Right lobe of liver (tissue), 6 donors: ENCODE data around the gene PRAMEF7. TPM values are rescaled to one million over a fixed set of nuclear protein-coding genes. Genes with fewer than 3 reads are reported as not detected.
"Not testable (repeated sequence)": the region's sequence is repeated elsewhere in the genome, so short reads cannot be mapped to it uniquely, and the experiment has no call there.

Experiments
- ATAC-seq, 4 donors: fragments of 200-7000 bp; cut with Tn5 transposase; one replicate each; pipeline ENCODE4 v1.9.1; 2020; ENCODE audit warnings: mild to moderate bottlenecking in 4 of 4, moderate library complexity in 4 of 4
- DNase-seq, 3 donors: peaks; one replicate each; pipeline ENCODE4 v3.0.0-alpha.2; 2020
- H3K27ac ChIP-seq, 3 donors: fragments of 200-600 bp; one replicate each; pipeline ENCODE4 v1.8.0; 2022
- H3K27me3 ChIP-seq, 2 donors: fragments of 200-600 bp; one replicate each; pipeline ENCODE4 v1.8.0; 2022
- H3K36me3 ChIP-seq, 4 donors: fragments of 200-600 bp; sonication (generic) in 1 of 4; one replicate each; pipeline versions ENCODE4 v1.5.1 to v1.8.0; 2017 to 2022; ENCODE audit warnings: control low read depth in 1 of 4
- H3K4me1 ChIP-seq, 4 donors: fragments of 200-600 bp; sonication (generic) in 1 of 4; one replicate each; pipeline versions ENCODE4 v1.5.1 to v1.8.0; 2017 to 2022; ENCODE audit warnings: control low read depth in 1 of 4
- H3K4me3 ChIP-seq, 3 donors: fragments of 200-600 bp; one replicate each; pipeline ENCODE4 v1.8.0; 2022
- H3K9me3 ChIP-seq, 4 donors: fragments of 200-600 bp; sonication (generic) in 1 of 4; one replicate each; pipeline versions ENCODE4 v1.5.1 to v1.8.0; 2017 to 2022; ENCODE audit warnings: control low read depth in 1 of 4
- WGBS: methylation state at CpG from one replicate; pipeline ENCODE4 v1.1.6; 2018; ENCODE audit warnings: low coverage, low lambda C conversion rate; ENCODE audit not compliant: insufficient coverage; ENCODE audit errors: missing lambda C conversion rate; 5-methylcytosine and 5-hydroxymethylcytosine counted together
- intact Hi-C, 2 donors: fragments of 100-400 bp; cut with DNase I; formaldehyde crosslinking; loops; one replicate each; pipeline versions ENCODE4 v1.11.2 to v1.14.1; 2022
- long read RNA-seq: library from polyadenylated mRNA; unstranded; transcript quantifications from one replicate; pipeline ENCODE4 v2.0.0, GENCODE V29; 2019
- total RNA-seq, 6 experiments: library from RNA; depleted of rRNA in 2 of 6; stranded (reverse); fragments of >200 nt in 2 of 6; fragmentation: NEBNext Ultra II Directional in 3 of 6; extraction: Animal tissue kit (Norgen Biotek cat#: 25700) in 3 of 6; gene quantifications; one replicate each; pipeline versions ENCODE4 v1.1.0 to v1.2.4, GENCODE V29; 2016 to 2023
- TF ChIP-seq, protein P1 (sequence below), 4 donors: fragments of 200-600 bp in 3 of 4; fragments of 450-650 bp in 1 of 4; IDR thresholded peaks; one replicate each; pipeline versions ENCODE4 v1.5.1 to v1.8.0; 2016 to 2022; ENCODE audit warnings: antibody characterized with exemption in 4 of 4, mild to moderate bottlenecking in 2 of 4
- donor health status: DM: no; HTN: yes; CAD: no.
- donor health status: DM: no; HTN: no; CAD: no.
- donor health status: DM: no; HTN: no; CAD: no.
- donor health status: DM: no; HTN: yes; CAD: no.
- donor health status: DM: no; HTN: yes; CAD: no.

Gene PRAMEF7
- total RNA-seq: under 1 TPM in 1 of 6 experiments, not detected in 5; 0.16 TPM
- long read RNA-seq: 0 reads

DNA sequence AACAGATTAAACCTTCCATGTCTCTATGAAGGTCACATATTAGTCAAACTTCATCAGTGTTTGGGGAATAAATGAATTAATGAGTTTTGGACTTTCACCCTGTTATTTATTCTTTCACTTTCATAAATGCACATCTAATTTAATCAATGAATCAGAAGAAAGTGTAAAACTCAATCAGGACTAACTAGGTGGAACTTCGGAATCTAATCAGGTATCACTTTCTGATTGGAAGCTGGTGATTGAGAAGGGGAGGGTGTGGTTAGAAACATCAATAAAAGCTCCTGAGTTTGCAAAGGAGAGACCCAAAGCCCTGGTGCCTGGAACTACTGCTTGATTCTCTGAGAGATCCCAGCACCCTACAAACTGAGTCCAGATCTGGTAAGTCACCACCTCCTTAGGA lies at the start of gene PRAMEF7:
PRAMEF7 (plus strand) TSS at position 301 of the 400 bp plus-strand sequence. CDS start 1,083 bp downstream, outside the sequence.
- H3K4me3 ChIP-seq, intact Hi-C loops, H3K27me3 ChIP-seq, DNase-seq, H3K4me1 ChIP-seq, H3K27ac ChIP-seq, ATAC-seq, H3K36me3 ChIP-seq, H3K9me3 ChIP-seq: not testable (repeated sequence)
- WGBS: no CpG with 5 or more reads among the region's 1 CpG

DNA sequence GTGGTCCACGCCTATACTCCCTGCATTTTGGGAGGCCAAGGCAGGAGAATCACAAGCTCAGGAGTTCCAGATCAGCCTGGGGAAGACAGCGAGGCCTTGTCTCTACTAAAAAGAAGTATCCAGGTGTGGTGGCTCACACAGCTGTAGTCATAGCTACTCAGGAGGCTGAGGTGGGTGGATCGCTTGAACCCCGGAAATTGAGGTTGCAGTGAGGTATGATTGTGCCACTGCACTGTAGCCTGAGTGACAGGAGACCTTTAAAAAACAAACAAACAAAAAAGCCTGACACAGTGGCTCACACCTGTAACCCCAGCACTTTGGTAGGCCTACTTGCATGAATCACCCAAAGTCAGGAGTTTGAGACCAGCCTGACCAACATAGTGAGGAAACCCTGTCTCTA lies 38.0 kb upstream of the PRAMEF7 start:
- DNase-seq, H3K36me3 ChIP-seq, H3K4me3 ChIP-seq, ATAC-seq, H3K27me3 ChIP-seq, intact Hi-C loops, H3K9me3 ChIP-seq, H3K27ac ChIP-seq, H3K4me1 ChIP-seq: not testable (repeated sequence)
- WGBS: 69% methylated on average over 3 of the region's 4 CpGs

DNA sequence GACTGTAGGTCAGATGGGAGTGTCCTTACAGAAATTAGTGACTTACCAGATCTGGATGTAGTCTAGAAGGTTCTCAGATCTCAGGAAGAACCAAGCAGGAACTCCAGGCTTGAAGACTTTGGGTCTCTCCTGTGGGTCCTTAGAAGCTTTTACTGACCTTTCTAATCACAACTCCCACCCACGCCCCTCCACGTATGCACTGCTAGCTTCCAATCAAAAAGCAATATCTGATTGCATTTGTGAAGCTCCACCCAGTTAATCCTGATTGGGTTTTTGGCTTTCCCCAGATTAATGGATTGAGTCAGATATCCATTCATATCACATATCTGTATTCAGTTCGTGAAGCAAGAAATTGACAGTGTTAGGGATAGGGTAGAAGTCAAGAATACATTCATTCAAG lies 30.3 kb upstream of the PRAMEF7 start, which contains the start of gene PRAMEF4:
PRAMEF4 (minus strand) TSS at position 101 of the 400 bp plus-strand sequence. CDS start 2,807 bp downstream, outside the sequence.
- H3K36me3 ChIP-seq, H3K4me1 ChIP-seq, DNase-seq, H3K27ac ChIP-seq, H3K4me3 ChIP-seq, intact Hi-C loops, ATAC-seq, H3K9me3 ChIP-seq, H3K27me3 ChIP-seq: not testable (repeated sequence)
- 83% methylated on average over 1 of the region's 3 CpGs for WGBS

DNA sequence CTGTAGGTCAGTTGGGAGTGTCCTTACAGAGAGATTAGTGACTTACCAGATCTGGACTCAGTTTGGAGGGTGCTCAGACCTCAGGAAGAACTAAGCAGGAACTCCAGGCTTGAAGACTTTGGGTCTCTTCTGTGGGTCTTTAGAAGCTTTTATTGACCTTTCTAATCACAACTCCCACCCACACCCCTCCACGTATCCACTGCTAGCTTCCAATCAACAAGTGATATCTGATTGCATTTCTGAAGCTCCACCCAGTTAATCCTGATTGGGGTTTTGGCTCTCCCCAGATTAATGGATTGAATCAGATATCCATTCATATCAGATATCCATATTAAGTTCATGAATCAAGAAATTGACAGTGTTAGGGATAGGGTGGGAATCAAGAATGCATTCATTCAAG lies 18.2 kb upstream of the PRAMEF7 start, which contains the start of gene PRAMEF10:
PRAMEF10 (minus strand) TSS at position 101 of the 400 bp plus-strand sequence. CDS start 2,423 bp downstream, outside the sequence.
- not testable (repeated sequence) for ATAC-seq, DNase-seq, H3K4me3 ChIP-seq

DNA sequence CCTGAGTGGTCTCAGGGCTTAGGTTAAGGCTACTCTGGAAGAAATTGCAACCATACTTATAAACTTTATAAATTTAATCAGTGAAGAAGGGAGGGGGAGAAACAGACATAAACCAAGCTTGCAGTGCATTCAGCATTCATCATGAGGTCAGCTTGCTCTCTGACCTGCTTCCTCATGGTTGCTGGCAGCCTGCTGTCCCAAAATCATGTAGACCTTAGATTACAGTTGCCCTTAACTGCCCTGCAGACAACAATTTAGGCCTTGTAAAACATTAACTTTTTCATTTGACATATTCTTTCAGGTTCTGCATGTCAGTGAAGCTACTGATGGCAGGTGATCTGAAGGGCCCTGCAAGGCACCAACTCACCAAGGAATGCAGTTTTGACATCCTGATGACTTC lies 17.2 kb upstream of the PRAMEF7 start:
- H3K27ac ChIP-seq: peak overlapping the region in 1 of 3 donors; percentile 60
- H3K4me3 ChIP-seq, H3K4me1 ChIP-seq, DNase-seq, intact Hi-C loops, H3K9me3 ChIP-seq, H3K36me3 ChIP-seq, H3K27me3 ChIP-seq: not testable (repeated sequence)
- ATAC-seq: peak; percentile 43 to 63 (median 59)

More for the DNA sequence above, 18.2 kb upstream of the PRAMEF7 start, which contains the start of gene PRAMEF10:
- H3K27ac ChIP-seq: peak within 1 kb of the TSS in 1 of 3 donors; percentile 60
- H3K27me3 ChIP-seq, H3K4me1 ChIP-seq, intact Hi-C loops, H3K36me3 ChIP-seq, H3K9me3 ChIP-seq: not testable (repeated sequence)
- no CpG with 5 or more reads among the region's 1 CpG for WGBS

DNA sequence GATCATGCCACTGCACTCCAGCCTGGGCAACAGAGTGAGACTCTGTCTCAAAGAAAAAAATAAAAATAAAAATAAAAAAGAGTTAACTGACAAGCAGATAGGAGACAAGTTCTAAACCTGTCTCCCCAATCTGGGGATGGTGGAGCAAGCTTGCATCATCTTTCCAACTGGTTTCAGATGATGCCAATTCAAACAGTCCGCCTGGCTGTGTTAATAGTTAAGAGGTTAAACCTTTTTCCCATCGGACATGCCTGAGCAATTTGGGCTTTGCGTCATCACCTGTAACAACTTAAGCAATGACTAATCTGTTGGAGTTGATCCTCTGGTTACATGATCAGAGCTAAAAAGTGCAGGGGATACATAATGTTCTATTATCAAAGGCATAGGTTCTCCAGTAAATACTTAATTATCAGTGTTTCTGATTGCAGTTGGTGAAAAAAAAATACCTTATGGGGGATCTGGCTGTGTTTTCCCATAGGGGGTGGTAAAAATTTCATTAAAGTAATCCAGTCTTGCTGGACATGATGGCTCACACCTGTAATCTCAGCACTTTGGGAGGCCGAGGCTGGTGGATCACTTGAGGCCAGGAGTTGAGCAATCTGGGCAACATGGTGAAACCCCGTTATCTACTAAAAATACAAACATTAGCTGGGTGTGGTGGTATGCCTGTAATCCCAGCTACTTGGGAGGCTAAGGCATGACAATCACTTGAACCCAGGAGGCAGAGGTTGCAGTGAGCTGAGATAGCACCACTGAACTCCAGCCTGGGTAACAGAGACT lies 12.4 kb upstream of the PRAMEF7 start:
- H3K9me3 ChIP-seq, H3K27me3 ChIP-seq, intact Hi-C loops, H3K36me3 ChIP-seq, H3K4me1 ChIP-seq, H3K4me3 ChIP-seq: not testable (repeated sequence)
- ATAC-seq: peak; percentile 96 to 99 (median 98)
- peak in 2 of 3 donors; percentile 23 to 79 for DNase-seq
- WGBS: no CpG with 5 or more reads among the region's 5 CpGs
- H3K27ac ChIP-seq: peak overlapping the region in 1 of 3 donors; percentile 37

DNA sequence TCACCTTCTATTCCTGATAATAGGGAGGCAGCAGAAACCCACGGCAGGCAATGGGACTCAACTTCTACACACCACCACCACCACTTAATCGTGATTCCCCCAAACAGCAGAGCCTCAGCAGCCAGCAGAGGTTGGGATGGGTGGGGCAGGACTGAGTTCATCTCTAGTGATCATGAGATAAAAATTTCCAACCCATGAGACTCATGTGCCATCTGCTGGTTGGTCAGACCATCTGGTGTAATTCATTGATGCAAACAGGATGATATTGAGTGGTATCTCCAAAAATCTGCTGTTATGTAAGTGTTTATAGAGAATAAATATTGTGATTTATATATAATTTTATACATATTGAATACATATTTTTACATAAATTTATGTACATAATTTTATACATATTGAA lies 5.3 kb downstream of the PRAMEF7 start:
- ATAC-seq: peak; percentile 66 to 94 (median 74)
- DNase-seq, H3K9me3 ChIP-seq, H3K4me3 ChIP-seq, H3K4me1 ChIP-seq, H3K27me3 ChIP-seq, intact Hi-C loops, H3K27ac ChIP-seq, H3K36me3 ChIP-seq: not testable (repeated sequence)
- 63% methylated on average over 2 of the region's 2 CpGs for WGBS
- TF ChIP-seq, protein P1, sequence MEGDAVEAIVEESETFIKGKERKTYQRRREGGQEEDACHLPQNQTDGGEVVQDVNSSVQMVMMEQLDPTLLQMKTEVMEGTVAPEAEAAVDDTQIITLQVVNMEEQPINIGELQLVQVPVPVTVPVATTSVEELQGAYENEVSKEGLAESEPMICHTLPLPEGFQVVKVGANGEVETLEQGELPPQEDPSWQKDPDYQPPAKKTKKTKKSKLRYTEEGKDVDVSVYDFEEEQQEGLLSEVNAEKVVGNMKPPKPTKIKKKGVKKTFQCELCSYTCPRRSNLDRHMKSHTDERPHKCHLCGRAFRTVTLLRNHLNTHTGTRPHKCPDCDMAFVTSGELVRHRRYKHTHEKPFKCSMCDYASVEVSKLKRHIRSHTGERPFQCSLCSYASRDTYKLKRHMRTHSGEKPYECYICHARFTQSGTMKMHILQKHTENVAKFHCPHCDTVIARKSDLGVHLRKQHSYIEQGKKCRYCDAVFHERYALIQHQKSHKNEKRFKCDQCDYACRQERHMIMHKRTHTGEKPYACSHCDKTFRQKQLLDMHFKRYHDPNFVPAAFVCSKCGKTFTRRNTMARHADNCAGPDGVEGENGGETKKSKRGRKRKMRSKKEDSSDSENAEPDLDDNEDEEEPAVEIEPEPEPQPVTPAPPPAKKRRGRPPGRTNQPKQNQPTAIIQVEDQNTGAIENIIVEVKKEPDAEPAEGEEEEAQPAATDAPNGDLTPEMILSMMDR (IDR thresholded peaks at IDR 0.05): peak; percentile 19 to 39 (median 30)
